ACC112 (cell line): ENCODE results near the gene LRRC38.

ENCODE experiments used
- H2AFZ ChIP-seq: fragments of 200-600 bp; sonication (generic); one replicate; pipeline ENCODE4 v1.6.0; 2017; ENCODE audit warnings: antibody characterized with exemption, low read length; ENCODE audit not compliant: unreplicated experiment
- H3K27ac ChIP-seq: fragments of 200-600 bp; sonication (generic); 2 replicates; pipeline ENCODE4 v1.5.1; 2014; ENCODE audit warnings: low read depth, mild to moderate bottlenecking, antibody characterized with exemption, low read length, moderate library complexity
- H3K27me3 ChIP-seq: fragments of 200-600 bp; sonication (generic); 2 replicates; pipeline ENCODE4 v1.6.1; 2014; ENCODE audit warnings: mild to moderate bottlenecking, antibody characterized with exemption, low read length, moderate library complexity, mixed read lengths; ENCODE audit not compliant: insufficient read depth
- H3K36me3 ChIP-seq: fragments of 200-600 bp; sonication (generic); 2 replicates; pipeline ENCODE4 v1.6.1; 2016; ENCODE audit warnings: mild to moderate bottlenecking, antibody characterized with exemption, low read length, moderate library complexity, mixed read lengths; ENCODE audit not compliant: insufficient read depth
- H3K4me1 ChIP-seq: fragments of 200-600 bp; sonication (generic); one replicate; pipeline ENCODE4 v1.6.1; 2016; ENCODE audit warnings: low read length, mixed read lengths; ENCODE audit not compliant: insufficient read depth, unreplicated experiment, control insufficient read depth
- H3K4me3 ChIP-seq: fragments of 200-600 bp; sonication (generic); 2 replicates; pipeline ENCODE4 v1.5.1; 2014; ENCODE audit warnings: mild to moderate bottlenecking, low read depth, low read length
- H3K79me2 ChIP-seq: fragments of 200-600 bp; sonication (generic); one replicate; pipeline ENCODE4 v1.6.0; 2016; ENCODE audit warnings: low read length; ENCODE audit not compliant: control insufficient read depth, unreplicated experiment, insufficient read depth

LRRC38 gene

DNA sequence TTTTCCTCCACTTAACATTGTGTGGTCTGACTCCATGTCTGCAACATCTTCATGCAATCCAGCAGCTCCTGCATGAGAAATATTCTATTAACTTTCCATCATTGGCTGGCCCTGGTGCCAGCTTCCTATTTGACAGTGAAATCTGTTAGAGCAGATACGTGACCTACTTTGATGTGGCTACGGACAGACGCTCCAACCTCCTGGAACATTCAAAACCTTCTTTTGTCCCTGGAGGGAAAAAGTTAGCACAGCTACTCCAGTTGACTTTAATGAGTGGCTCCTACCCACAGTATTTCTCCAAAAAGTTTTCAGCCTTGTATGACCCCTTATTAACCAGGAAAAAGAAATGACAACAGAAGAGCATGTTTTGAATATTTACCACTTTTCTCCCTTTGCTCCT lies 81.6 kb downstream of the LRRC38 start:
- no peaks in the 10 kb centered on the region for H3K4me1 ChIP-seq
- no peak overlapping the region for H3K4me3 ChIP-seq
- H3K79me2 ChIP-seq, result no peaks in the 10 kb centered on the region
- no peaks in the 10 kb centered on the region for H3K36me3 ChIP-seq
- no peak overlapping the region for H2AFZ ChIP-seq
- no peak overlapping the region for H3K27ac ChIP-seq
- H3K27me3 ChIP-seq, result no peaks in the 10 kb centered on the region

- Histone ChIP-seq H3K79me2 (no peaks in the 10 kb centered on the region), H3K4me3 (no peak overlapping the region), H3K27me3 (no peaks in the 10 kb centered on the region), H3K4me1 (no peaks in the 10 kb centered on the region), H3K36me3 (no peaks in the 10 kb centered on the region), H2AFZ (no peak overlapping the region), H3K27ac (no peak overlapping the region)
Observed at GRCh38 chr1:13430495-13430894, 83.3 kb downstream of the LRRC38 start.
